ENCODE results near the gene ERCC6.

ERCC6 gene

GRCh38 chr10:49512121-49512809 is 26.7 kb downstream of the ERCC6 start:
- DNase-seq (ENCODE audit: low read depth), result no peak

- DNase-seq (ENCODE audit: low read depth), result no peak
Observed at GRCh38 chr10:49509771-49510303, 29.1 kb downstream of the ERCC6 start.

- no peak for DNase-seq (ENCODE audit: low read depth)
Observed at GRCh38 chr10:49508654-49509053, 30.3 kb downstream of the ERCC6 start.

GRCh38 chr10:49508249-49508648 is 30.7 kb downstream of the ERCC6 start:
- no peak for DNase-seq (ENCODE audit: low read depth)

- no peak for DNase-seq (ENCODE audit: low read depth)
Observed at GRCh38 chr10:49505589-49505988, 33.3 kb downstream of the ERCC6 start.

GRCh38 chr10:49505076-49505475 is 33.8 kb downstream of the ERCC6 start:
- DNase-seq (ENCODE audit: low read depth), result no peak

GRCh38 chr10:49504528-49504927 is 34.4 kb downstream of the ERCC6 start:
- no peak for DNase-seq (ENCODE audit: low read depth)

- DNase-seq (ENCODE audit: low read depth), result no peak
Observed at GRCh38 chr10:49502358-49502757, 36.6 kb downstream of the ERCC6 start.

GRCh38 chr10:49500412-49500811 is 38.5 kb downstream of the ERCC6 start:
- DNase-seq (ENCODE audit: low read depth), result no peak

GRCh38 chr10:49499305-49499851 is 39.5 kb downstream of the ERCC6 start:
- no peak for DNase-seq (ENCODE audit: low read depth)

GRCh38 chr10:49498425-49498824 is 40.5 kb downstream of the ERCC6 start:
- DNase-seq (ENCODE audit: low read depth), result no peak

- no peak for DNase-seq (ENCODE audit: low read depth)
Observed at GRCh38 chr10:49497358-49497757, 41.6 kb downstream of the ERCC6 start.

- DNase-seq (ENCODE audit: low read depth), result no peak
Observed at GRCh38 chr10:49488056-49488717, 50.7 kb downstream of the ERCC6 start.

GRCh38 chr10:49486738-49487137 is 52.2 kb downstream of the ERCC6 start:
- DNase-seq (ENCODE audit: low read depth), result no peak

GRCh38 chr10:49486009-49486408 is 52.9 kb downstream of the ERCC6 start:
- DNase-seq (ENCODE audit: low read depth), result no peak

- no peak for DNase-seq (ENCODE audit: low read depth)
Observed at GRCh38 chr10:49484486-49485235, 54.3 kb downstream of the ERCC6 start.

- no peak for DNase-seq (ENCODE audit: low read depth)
Observed at GRCh38 chr10:49478819-49479218, 60.1 kb downstream of the ERCC6 start.

- no peak for DNase-seq (ENCODE audit: low read depth)
Observed at GRCh38 chr10:49474901-49475300, 64.0 kb downstream of the ERCC6 start.

GRCh38 chr10:49471532-49471931 is 67.4 kb downstream of the ERCC6 start:
- DNase-seq (ENCODE audit: low read depth), result no peak

GRCh38 chr10:49465736-49466135 is 73.2 kb downstream of the ERCC6 start:
- no peak for DNase-seq (ENCODE audit: low read depth)
